Neutrophil (primary cell): ENCODE results near the gene RELT.

Experiments
- H3K27ac ChIP-seq: fragments of 200-600 bp; sonication (generic); 2 replicates; pipeline ENCODE4 v1.5.1; 2016; ENCODE audit warnings: mild to moderate bottlenecking, moderate library complexity
- H3K27me3 ChIP-seq: fragments of 200-600 bp; sonication (generic); 2 replicates; pipeline ENCODE4 v1.6.0; 2016; ENCODE audit warnings: mild to moderate bottlenecking
- H3K36me3 ChIP-seq: fragments of 200-600 bp; sonication (generic); 2 replicates; pipeline ENCODE4 v1.5.1; 2017
- H3K4me1 ChIP-seq, 2 experiments: fragments of 200-600 bp in 1 of 2; sonication (generic) in 1 of 2; 1 replicate in 1 of 2; 2 replicates in 1 of 2; pipeline versions ENCODE4 v1.5.1 to v1.6.1; 2013 to 2016; ENCODE audit warnings: low read depth in 1 of 2, low read length in 1 of 2, mild to moderate bottlenecking in 1 of 2, moderate library complexity in 1 of 2; ENCODE audit not compliant: control insufficient read depth in 1 of 2, insufficient read depth in 1 of 2
- H3K4me3 ChIP-seq, 2 experiments: fragments of 200-600 bp in 1 of 2; sonication (generic) in 1 of 2; 1 replicate in 1 of 2; 2 replicates in 1 of 2; pipeline ENCODE4 v1.5.1; 2013 to 2016; ENCODE audit warnings: low read depth in 1 of 2, low read length in 1 of 2, mild to moderate bottlenecking in 1 of 2, moderate library complexity in 1 of 2
- H3K9me3 ChIP-seq: fragments of 200-600 bp; sonication (generic); 2 replicates; pipeline ENCODE4 v1.5.1; 2016
- CTCF ChIP-seq: fragments of 200-600 bp; sonication (generic); IDR thresholded peaks from 2 replicates; pipeline ENCODE4 v1.5.1; 2016; ENCODE audit warnings: antibody characterized with exemption

RELT gene

GRCh38 chr11:73410627-73411026 lies 34.4 kb downstream of the RELT start:
- peaks cover 54 to 68% of the 10 kb centered on the region in 2 experiments for H3K4me1 ChIP-seq
- peaks cover 90% of the 10 kb centered on the region for H3K36me3 ChIP-seq
- no peak for TF ChIP-seq CTCF

GRCh38 chr11:73411031-73411430 lies 34.8 kb downstream of the RELT start:
- TF ChIP-seq CTCF, result no peak
- Histone ChIP-seq H3K4me1 (peaks cover 53 to 68% of the 10 kb centered on the region in 2 experiments), H3K4me3 (no peak overlapping the region), H3K36me3 (peaks cover 90% of the 10 kb centered on the region), H3K27me3 (no peaks in the 10 kb centered on the region), H3K9me3 (no peaks in the 10 kb centered on the region), H3K27ac (peak overlapping the region; percentile 74)

More at GRCh38 chr11:73410627-73411026, 34.4 kb downstream of the RELT start:
- Histone ChIP-seq H3K4me3 (no peak overlapping the region), H3K27ac (peak overlapping the region; percentile 74), H3K27me3 (no peaks in the 10 kb centered on the region), H3K9me3 (no peaks in the 10 kb centered on the region)

- peaks cover 47 to 69% of the 10 kb centered on the region in 2 experiments for H3K4me1 ChIP-seq
- no peaks in the 10 kb centered on the region for H3K9me3 ChIP-seq
- H3K36me3 ChIP-seq, result peaks cover 90% of the 10 kb centered on the region
- H3K27me3 ChIP-seq, result no peaks in the 10 kb centered on the region
- peak overlapping the region; percentile 74 for H3K27ac ChIP-seq
- TF ChIP-seq CTCF, result no peak
- no peak overlapping the region for H3K4me3 ChIP-seq
These were observed 36.1 kb downstream of the RELT start for GRCh38 chr11:73412308-73412707.

- peaks cover 90% of the 10 kb centered on the region for H3K36me3 ChIP-seq
These were observed 37.1 kb downstream of the RELT start for GRCh38 chr11:73413256-73413655.

GRCh38 chr11:73414977-73415651 lies 38.9 kb downstream of the RELT start:
- no peak for TF ChIP-seq CTCF
- no peaks in the 10 kb centered on the region for H3K9me3 ChIP-seq
- H3K36me3 ChIP-seq, result peaks cover 85% of the 10 kb centered on the region
- no peaks in the 10 kb centered on the region for H3K27me3 ChIP-seq
- peak overlapping the region; percentile 74 for H3K27ac ChIP-seq
- peak overlapping the region in 1 of 2 experiments; percentile 2 for H3K4me3 ChIP-seq
- peaks cover 45 to 76% of the 10 kb centered on the region in 2 experiments for H3K4me1 ChIP-seq

More at GRCh38 chr11:73413256-73413655, 37.1 kb downstream of the RELT start:
- no peaks in the 10 kb centered on the region for H3K27me3 ChIP-seq
- peak overlapping the region; percentile 74 for H3K27ac ChIP-seq
- H3K4me3 ChIP-seq, result no peak overlapping the region
- H3K4me1 ChIP-seq, result peaks cover 38 to 67% of the 10 kb centered on the region in 2 experiments
- no peak for TF ChIP-seq CTCF
- H3K9me3 ChIP-seq, result no peaks in the 10 kb centered on the region
